SW480 (cell line): ENCODE measurements around the gene TEX35.
"Not testable (repeated sequence)": the region's sequence is repeated elsewhere in the genome, so short reads cannot be mapped to it uniquely, and the experiment has no call there.

Experiments
- DNase-seq: peaks from one replicate; pipeline ENCODE4 v3.0.0-alpha.2; 2016; ENCODE audit warnings: low spot score

TEX35 gene

GRCh38 chr1:178541829-178542553 lies 29.1 kb downstream of the TEX35 start:
- peak; percentile 50 for DNase-seq

DNA sequence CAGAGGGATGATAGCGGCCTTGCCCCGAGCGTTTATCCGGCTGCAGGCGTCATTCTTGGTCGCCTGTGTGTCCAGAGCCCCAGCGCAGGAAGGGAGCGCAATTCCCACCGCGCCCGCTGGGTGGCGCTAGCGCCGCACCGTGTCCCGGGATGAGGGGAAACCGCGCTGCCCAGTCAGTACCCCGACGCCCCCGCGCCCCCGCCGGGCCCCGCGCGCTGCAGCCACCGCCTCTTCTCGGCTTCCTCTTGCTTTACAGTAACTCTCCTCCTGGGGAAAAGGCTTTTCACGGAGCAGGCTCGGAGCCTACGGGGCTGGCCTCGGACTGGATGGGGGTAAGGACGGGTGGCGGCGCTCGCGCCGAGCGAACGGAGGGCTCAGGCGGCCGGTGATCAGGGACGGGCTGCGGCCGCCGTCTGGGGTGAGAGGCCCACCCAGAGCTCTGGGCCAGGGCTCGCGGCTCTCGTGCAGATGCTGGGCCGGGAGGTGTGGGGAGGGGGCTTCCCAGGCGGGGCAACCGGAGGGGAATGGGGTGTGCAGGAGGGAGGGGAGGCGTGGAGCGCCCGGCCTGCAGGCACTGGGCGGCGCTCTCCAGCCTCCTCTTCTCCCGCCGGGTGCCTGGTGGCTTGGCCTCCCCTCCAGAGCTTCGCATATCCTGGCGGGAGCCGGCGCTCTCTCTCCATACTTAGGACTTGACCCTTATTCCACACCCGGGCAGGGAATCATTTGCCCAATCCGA lies 29.8 kb downstream of the TEX35 start:
- peak; percentile 68 for DNase-seq

DNA sequence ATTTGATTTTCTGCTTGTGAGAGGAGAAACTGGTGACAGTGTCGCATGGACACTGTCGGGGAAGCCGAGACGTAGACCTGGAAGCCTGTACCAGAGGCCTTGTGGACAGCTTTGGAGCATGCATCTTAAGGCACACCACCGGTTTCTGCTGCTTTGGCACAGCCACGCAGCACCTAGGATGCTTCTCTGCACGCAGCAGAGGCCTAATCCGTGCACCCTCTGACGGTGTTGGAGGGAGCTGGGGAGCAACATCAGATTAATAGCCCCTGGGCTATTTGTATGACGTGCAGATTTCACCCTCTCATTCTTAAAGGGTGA lies 30.3 kb downstream of the TEX35 start:
- DNase-seq = no peak

DNA sequence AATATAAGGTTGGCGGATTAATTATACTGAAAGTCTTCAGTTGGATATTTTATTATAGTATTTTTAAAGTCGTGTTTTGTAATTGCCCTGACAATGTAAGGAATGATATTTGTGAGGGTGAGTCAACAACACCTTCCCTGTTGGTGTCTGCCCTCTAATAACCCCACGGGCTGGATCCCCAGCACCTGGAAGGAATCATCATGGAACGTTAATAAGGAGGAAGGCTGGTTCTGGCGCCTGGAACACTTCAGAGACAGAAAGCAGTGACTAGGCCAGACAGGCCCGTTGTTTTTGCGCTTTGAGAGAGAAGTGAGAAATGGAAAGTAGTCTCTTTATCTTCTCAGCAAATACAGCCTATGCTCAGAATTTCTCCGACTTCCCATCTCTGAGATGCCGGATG lies 31.6 kb downstream of the TEX35 start:
- DNase-seq = no peak

- no peak for DNase-seq
These were observed 35.2 kb downstream of the TEX35 start for GRCh38 chr1:178548108-178548507.

DNA sequence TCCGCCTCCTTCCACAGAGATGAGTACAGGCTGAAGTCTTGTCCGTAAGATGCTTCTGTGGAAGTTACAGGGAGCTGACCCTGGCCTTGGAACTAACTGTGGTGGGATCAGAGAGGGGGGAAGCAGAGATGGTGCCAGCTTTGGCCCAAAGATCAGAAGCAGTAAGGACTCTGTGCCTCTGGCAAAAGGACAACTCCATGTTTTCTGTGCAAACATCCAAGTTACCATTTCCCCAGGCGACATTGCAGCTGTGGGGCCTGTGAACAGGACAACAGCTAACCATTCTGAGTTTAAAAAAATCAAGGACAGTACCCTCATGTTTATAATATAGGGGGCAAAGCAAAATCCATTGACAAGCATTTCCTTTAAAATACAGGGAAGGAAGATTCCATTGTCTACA lies 38.4 kb downstream of the TEX35 start:
- DNase-seq = no peak

GRCh38 chr1:178551940-178552339 lies 39.0 kb downstream of the TEX35 start:
- DNase-seq = no peak

DNA sequence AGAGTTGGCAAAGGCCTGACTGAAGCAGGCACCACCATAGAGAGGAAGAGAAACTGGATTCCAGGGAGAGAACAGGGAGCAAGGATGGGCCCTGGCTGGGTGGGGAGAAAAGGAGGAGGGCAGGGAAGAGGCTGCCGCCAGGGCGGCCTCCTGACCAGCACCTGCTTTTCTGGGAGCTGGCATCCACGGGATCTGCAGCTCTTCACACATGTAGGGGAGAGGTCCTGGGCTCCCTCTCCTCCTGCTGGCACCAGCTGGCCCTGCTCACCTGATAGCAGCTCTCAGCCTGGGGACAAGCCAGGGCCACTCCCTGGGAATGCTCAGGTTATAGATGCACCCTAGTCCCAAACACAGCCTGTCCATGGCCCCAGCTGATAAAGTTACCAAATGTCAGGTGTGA lies 39.9 kb downstream of the TEX35 start:
- no peak for DNase-seq

DNA sequence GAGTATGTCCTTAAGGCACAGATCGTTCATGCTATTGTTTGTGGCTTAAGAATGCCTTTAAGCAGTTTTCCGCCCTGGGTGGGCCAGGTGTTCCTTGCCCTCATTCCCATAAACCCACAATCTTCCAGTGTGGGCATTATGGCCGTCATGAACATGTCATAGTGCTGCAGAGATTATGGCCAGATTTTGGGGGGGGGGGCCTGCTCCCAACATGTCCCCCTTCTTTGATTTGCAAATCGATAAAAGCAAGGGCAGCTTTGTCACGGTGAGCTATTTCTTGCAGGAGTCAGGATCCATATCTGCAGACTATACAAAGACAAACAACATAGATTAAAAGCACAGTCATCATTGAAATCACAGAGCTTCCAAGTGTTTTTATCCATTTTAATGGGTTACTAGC lies 41.4 kb downstream of the TEX35 start:
- not testable (repeated sequence) for DNase-seq

GRCh38 chr1:178555613-178556012 lies 42.7 kb downstream of the TEX35 start:
- not testable (repeated sequence) for DNase-seq

DNA sequence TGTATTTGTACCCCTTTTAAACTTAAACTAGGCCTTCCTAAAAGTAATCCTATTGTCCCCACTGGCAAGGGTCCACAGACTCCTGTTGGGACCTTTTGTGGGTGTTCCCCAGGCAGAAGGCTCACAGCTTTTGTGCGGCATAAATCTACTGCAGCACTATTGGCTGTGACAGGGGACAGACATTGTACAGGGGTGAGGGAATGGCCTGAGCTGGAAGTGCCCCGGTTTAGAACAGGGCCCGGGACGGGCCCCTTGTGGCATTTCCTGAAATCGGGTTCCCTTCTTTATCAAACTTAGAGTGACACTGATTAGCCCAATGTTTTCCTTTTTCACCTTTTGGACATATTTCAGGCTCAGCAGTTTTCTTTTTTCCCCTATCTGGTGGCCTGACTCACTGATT lies 45.9 kb downstream of the TEX35 start:
- not testable (repeated sequence) for DNase-seq

GRCh38 chr1:178560871-178561376 lies 48.0 kb downstream of the TEX35 start:
- no peak for DNase-seq

DNA sequence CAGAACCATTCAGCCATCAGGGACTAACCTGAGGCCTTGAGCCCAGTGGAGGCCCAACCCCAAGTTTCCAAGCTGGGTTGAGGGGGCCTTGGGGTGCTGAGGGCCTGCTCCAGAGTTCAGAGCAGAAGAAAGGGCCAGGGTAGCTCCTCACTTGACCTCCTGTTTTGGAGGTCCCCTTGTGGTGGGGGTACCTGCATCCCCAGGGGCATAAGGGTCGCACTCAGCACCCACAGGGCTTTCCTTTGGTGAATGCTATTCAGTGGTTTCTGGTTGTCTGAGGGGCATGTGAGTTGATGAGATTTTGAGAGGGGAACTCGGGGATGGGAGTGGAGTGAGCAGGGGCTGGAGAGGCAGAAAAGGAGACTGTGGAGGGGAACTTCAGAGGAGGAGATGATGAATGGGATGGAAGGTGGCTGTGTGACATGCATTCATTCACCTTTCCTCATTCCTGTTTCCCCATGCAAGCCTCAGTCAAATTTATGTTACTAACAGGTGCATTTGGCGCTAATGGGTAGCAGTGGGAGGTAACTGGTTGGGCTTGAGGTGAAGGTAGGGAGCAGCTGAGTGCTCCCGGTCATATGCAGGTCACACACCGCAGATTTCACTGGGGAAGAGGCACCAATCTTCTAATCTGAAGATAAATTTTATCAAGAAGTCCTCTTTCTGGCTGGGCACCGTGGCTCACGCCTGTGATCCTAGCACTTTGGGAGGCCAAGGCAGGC lies 50.4 kb downstream of the TEX35 start:
- no peak for DNase-seq

GRCh38 chr1:178564086-178564782 lies 51.3 kb downstream of the TEX35 start:
- DNase-seq = no peak

GRCh38 chr1:178564783-178565180 lies 51.9 kb downstream of the TEX35 start:
- DNase-seq = no peak

DNA sequence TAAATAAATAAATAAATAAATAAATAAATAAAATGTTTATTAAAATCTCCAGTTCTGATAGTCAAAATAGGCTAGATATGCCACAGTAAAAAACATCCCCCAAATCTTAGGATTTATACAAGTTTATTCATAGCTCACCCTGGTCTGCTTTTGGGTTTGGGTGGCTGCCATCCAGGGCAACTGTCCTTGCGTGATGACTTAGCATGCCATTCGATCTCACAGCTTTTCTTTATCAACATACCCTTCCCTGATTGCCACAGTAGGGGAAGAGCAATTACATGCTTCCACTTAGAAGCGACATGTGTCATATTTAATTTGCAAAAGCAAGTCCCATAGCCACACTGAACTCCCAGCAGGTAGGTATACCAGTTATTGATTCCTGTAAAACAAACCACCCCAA lies 52.7 kb downstream of the TEX35 start:
- DNase-seq = no peak

GRCh38 chr1:178566187-178566586 lies 53.3 kb downstream of the TEX35 start:
- no peak for DNase-seq

- no peak for DNase-seq
These were observed 58.9 kb downstream of the TEX35 start for GRCh38 chr1:178571807-178572206.
